Activated naive CD4-positive, alpha-beta T cell treated with anti-CD3 and anti-CD28 coated beads, Interleukin-2, amount 10 ng/mL, durations not matched to agents 7 days and 5 days (primary cell): Measurements from ENCODE around the gene SF3B1.
A peak's percentile ranks its signal among the peaks of the same experiment; 100 is the strongest.
"Not testable (repeated sequence)": the region's sequence is repeated elsewhere in the genome, so short reads cannot be mapped to it uniquely, and the experiment has no call there.

Experiments used
- CTCF ChIA-PET: fragments of 350-600 bp; sonication (Branson Sonifier 250); formaldehyde crosslinking; loops from one replicate; lab custom pipeline; 2021; ENCODE audit warnings: antibody characterized with exemption; lab: Charles Lee
- DNase-seq: peaks from one replicate; pipeline ENCODE4 v3.0.0-alpha.2; 2020
- H3K27ac Mint-ChIP-seq: one replicate; pipeline ENCODE4 v1.8.0; 2021; ENCODE audit warnings: mild to moderate bottlenecking, moderate library complexity, mixed read lengths
- H3K27me3 Mint-ChIP-seq: one replicate; pipeline ENCODE4 v1.8.0; 2021; ENCODE audit warnings: mild to moderate bottlenecking, mixed read lengths
- H3K36me3 Mint-ChIP-seq: one replicate; pipeline ENCODE4 v1.8.0; 2021; ENCODE audit warnings: mixed read lengths
- H3K4me1 Mint-ChIP-seq: one replicate; pipeline ENCODE4 v1.8.0; 2021; ENCODE audit warnings: mixed read lengths
- H3K4me3 Mint-ChIP-seq: one replicate; pipeline ENCODE4 v1.8.0; 2021; ENCODE audit warnings: mild to moderate bottlenecking, moderate library complexity, mixed read lengths
- H3K9me3 Mint-ChIP-seq: one replicate; pipeline ENCODE4 v1.8.0; 2021; ENCODE audit warnings: mixed read lengths

SF3B1 gene, protein sequence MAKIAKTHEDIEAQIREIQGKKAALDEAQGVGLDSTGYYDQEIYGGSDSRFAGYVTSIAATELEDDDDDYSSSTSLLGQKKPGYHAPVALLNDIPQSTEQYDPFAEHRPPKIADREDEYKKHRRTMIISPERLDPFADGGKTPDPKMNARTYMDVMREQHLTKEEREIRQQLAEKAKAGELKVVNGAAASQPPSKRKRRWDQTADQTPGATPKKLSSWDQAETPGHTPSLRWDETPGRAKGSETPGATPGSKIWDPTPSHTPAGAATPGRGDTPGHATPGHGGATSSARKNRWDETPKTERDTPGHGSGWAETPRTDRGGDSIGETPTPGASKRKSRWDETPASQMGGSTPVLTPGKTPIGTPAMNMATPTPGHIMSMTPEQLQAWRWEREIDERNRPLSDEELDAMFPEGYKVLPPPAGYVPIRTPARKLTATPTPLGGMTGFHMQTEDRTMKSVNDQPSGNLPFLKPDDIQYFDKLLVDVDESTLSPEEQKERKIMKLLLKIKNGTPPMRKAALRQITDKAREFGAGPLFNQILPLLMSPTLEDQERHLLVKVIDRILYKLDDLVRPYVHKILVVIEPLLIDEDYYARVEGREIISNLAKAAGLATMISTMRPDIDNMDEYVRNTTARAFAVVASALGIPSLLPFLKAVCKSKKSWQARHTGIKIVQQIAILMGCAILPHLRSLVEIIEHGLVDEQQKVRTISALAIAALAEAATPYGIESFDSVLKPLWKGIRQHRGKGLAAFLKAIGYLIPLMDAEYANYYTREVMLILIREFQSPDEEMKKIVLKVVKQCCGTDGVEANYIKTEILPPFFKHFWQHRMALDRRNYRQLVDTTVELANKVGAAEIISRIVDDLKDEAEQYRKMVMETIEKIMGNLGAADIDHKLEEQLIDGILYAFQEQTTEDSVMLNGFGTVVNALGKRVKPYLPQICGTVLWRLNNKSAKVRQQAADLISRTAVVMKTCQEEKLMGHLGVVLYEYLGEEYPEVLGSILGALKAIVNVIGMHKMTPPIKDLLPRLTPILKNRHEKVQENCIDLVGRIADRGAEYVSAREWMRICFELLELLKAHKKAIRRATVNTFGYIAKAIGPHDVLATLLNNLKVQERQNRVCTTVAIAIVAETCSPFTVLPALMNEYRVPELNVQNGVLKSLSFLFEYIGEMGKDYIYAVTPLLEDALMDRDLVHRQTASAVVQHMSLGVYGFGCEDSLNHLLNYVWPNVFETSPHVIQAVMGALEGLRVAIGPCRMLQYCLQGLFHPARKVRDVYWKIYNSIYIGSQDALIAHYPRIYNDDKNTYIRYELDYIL

DNA sequence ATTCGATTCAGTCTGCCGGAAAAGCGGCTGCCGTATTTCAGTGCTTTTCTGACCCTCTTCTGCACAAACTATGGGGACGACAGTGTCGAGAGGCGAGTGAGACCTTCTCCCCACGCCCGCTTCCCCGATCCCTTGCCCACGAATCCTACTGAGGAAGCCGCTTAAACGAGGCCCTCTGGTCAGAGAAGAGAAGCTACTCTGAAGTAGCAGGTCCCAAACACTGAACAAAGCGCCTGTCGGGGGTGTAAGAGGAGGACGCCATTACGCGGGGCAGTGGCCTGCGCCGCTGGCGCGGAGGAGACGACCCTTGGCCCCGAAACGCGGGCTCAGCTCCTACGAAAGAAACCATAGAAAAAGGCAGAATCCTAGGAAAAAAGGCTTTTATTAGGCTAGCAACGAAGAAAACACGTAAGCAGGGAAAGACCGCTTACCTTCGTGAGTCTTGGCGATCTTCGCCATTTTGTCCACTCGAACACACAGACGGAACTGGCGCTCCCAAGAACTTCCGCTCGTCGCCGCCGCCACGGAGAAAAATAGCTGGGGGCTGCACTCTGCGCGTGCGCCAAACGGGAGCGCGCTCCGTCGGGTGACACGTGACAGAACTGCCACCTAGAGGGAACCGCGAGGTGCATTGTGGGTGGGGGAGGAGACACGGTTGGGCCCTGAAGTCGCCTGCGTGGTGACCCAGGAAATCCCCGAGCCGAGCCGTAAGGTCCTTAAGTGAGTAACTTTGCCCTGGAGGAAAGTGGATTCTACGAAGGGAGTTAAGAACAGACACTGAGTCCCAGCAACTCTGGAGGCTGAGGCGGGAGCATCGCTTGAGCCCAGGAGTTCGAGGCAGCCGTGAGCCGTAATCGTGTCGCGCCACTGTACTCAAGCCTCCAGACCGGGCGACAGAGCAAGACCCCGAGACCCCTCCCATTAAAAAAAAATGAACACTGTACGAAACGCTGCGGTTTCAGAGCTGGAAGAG is at the start of gene SF3B1:
TSS of gene SF3B1 (minus strand) at position 488 of the 973 bp plus-strand sequence. CDS start at position 459, 29 bp downstream.
- Mint-ChIP-seq H3K27me3 (no peaks in the 10 kb centered on the region), H3K4me1 (peaks cover 49% of the 10 kb centered on the region), H3K27ac (peak within 1 kb of the TSS; percentile 100), H3K9me3 (no peaks in the 10 kb centered on the region), H3K36me3 (peaks cover 20% of the 10 kb centered on the region), H3K4me3 (peak within 1 kb of the TSS; percentile 86)
- CTCF ChIA-PET: interaction anchor here (1.0 to 1.9 kb wide), 2 partner anchors 18 to 509 kb away, joined by 3 to 7 read pairs; partner anchors contain the start of genes COQ10B and PGAP1
- peak; percentile 100 for DNase-seq

- H3K4me3 Mint-ChIP-seq, H3K4me1 Mint-ChIP-seq, H3K9me3 Mint-ChIP-seq, H3K27me3 Mint-ChIP-seq, H3K27ac Mint-ChIP-seq, CTCF ChIA-PET, DNase-seq: not testable (repeated sequence)
- H3K36me3 Mint-ChIP-seq: peaks cover 73% of the 10 kb centered on the region
Measured at GRCh38 chr2:197484248-197484647, 49.4 kb upstream of the SF3B1 start.

- H3K4me1 Mint-ChIP-seq: no peaks in the 10 kb centered on the region
Measured at GRCh38 chr2:197480165-197481036, 45.6 kb upstream of the SF3B1 start.

DNA sequence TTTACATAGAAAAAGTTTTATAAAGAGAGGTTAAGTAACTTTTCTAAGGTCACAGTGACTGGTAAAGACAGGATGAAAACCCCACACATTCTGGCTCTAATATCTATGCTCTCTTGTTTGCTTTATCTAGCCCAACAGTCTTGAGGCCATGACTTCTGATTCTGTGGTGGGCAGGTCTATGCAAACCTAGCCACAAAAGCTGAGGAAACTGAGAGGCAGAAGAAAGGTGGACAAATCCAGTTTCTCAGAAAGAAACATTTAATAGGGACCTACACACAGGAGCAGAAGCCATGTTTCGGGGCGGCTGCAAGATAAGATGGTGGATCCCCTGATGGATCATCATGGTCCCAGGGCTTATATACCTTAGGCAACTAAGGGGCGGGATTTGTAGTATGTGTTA is 43.0 kb upstream of the SF3B1 start:
- Mint-ChIP-seq H3K4me3 (no peak overlapping the region), H3K27me3 (no peaks in the 10 kb centered on the region), H3K36me3 (peaks cover 58% of the 10 kb centered on the region), H3K27ac (no peak overlapping the region), H3K4me1 (no peaks in the 10 kb centered on the region), H3K9me3 (no peaks in the 10 kb centered on the region)
- CTCF ChIA-PET: no interaction called here
- no peak for DNase-seq

More at GRCh38 chr2:197480165-197481036, 45.6 kb upstream of the SF3B1 start:
- no peaks in the 10 kb centered on the region for H3K27me3 Mint-ChIP-seq
- no peak overlapping the region for H3K27ac Mint-ChIP-seq
- H3K9me3 Mint-ChIP-seq: peaks cover 9% of the 10 kb centered on the region
- peaks cover 62% of the 10 kb centered on the region for H3K36me3 Mint-ChIP-seq
- CTCF ChIA-PET: interaction anchor here (1.2 kb wide), 1 partner anchor 12 kb away, joined by 5 read pairs; no protein-coding TSS in a partner anchor
- DNase-seq: no peak
- no peak overlapping the region for H3K4me3 Mint-ChIP-seq

- Mint-ChIP-seq H3K27me3 (no peaks in the 10 kb centered on the region), H3K4me1 (no peaks in the 10 kb centered on the region), H3K4me3 (no peak overlapping the region), H3K36me3 (peaks cover 48% of the 10 kb centered on the region), H3K9me3 (no peaks in the 10 kb centered on the region), H3K27ac (no peak overlapping the region)
- CTCF ChIA-PET: interaction anchor here (1.0 kb wide), 1 partner anchor 76 kb away, joined by 3 read pairs; no protein-coding TSS in a partner anchor
- no peak for DNase-seq
Measured at GRCh38 chr2:197472166-197472565, 37.3 kb upstream of the SF3B1 start.

DNA sequence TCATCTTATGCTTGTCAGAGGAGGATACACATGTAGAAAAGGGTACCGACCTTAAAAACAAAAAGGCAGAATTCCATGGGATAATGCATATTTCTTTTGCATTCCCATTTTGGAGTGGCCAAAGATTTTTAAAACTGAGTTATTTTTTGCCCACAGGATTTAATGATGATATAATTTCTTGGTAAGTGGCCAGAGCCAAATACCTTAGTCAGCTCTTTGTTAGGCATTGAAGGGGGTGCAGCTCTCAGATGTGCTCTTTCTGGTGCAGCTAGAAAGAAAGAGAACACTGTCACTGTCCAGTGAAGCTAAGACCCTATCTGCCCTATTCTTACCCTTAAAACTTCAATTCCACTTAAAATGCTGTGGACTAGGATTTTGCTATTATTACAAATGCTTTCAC is 29.3 kb upstream of the SF3B1 start:
- Mint-ChIP-seq H3K36me3 (peaks cover 36% of the 10 kb centered on the region), H3K4me1 (peaks cover 2% of the 10 kb centered on the region)
- CTCF ChIA-PET: no interaction called here

GRCh38 chr2:197461057-197461456 is 26.2 kb upstream of the SF3B1 start:
- Mint-ChIP-seq H3K27ac (no peak overlapping the region), H3K9me3 (no peaks in the 10 kb centered on the region), H3K4me3 (no peak overlapping the region), H3K4me1 (peaks cover 9% of the 10 kb centered on the region), H3K27me3 (no peaks in the 10 kb centered on the region), H3K36me3 (peaks cover 26% of the 10 kb centered on the region)
- no peak for DNase-seq
- CTCF ChIA-PET: no interaction called here

More for the DNA sequence above, 29.3 kb upstream of the SF3B1 start:
- Mint-ChIP-seq H3K27ac (no peak overlapping the region), H3K27me3 (no peaks in the 10 kb centered on the region), H3K4me3 (no peak overlapping the region), H3K9me3 (no peaks in the 10 kb centered on the region)
- no peak for DNase-seq

DNA sequence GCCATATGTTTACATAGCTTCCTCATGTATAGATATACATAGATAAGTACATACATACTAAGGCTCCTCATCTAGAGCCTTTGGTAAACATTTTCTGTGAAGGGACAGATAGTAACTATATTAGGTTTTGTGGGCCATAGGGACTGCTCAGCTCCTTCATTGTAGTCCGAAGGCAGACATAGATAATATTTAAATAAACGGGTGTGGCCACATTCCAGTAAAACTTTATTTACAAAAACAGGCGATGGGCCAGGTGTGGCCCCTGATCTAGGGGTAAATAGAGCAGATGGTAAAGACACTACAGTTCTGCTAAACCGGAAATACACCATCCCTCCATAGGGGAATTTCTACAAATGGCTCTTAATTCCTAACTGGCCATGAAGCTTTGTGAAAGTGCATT is 25.8 kb upstream of the SF3B1 start:
- Mint-ChIP-seq H3K9me3 (no peaks in the 10 kb centered on the region), H3K27ac (no peak overlapping the region), H3K36me3 (peaks cover 28% of the 10 kb centered on the region), H3K4me1 (peaks cover 10% of the 10 kb centered on the region), H3K27me3 (no peaks in the 10 kb centered on the region), H3K4me3 (no peak overlapping the region)
- no peak for DNase-seq
- CTCF ChIA-PET: interaction anchor here (0.6 kb wide), 1 partner anchor 10 kb away, joined by 4 read pairs; no protein-coding TSS in a partner anchor

DNA sequence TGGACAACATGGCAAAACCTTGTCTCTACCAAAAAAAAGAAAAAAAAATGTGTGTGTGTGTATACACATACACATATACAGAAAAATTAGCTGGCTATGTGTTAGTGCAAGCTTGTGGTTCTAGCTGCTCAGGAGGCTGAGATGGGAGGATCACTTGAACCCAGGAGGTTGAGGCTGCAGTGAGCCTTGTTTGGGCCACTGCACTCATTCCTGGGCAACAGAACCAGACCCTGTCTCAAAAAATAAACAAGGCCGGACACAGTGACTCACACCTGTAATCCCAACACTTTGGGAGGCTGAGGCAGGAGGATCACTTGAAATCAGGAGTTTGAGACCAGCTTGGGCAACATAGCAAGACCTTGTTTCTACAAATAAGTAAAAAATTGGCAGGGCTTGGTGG is 20.6 kb upstream of the SF3B1 start:
- H3K27me3 Mint-ChIP-seq: no peaks in the 10 kb centered on the region
- DNase-seq: no peak
- H3K27ac Mint-ChIP-seq: peak overlapping the region; percentile 20
- CTCF ChIA-PET: no interaction called here
- H3K9me3 Mint-ChIP-seq: no peaks in the 10 kb centered on the region
- H3K4me1 Mint-ChIP-seq: peaks cover 44% of the 10 kb centered on the region
- peaks cover 15% of the 10 kb centered on the region for H3K36me3 Mint-ChIP-seq
- H3K4me3 Mint-ChIP-seq: peak overlapping the region; percentile 17

GRCh38 chr2:197454923-197455322 is 20.1 kb upstream of the SF3B1 start:
- no peak for DNase-seq
- H3K4me3 Mint-ChIP-seq: peak overlapping the region; percentile 98
- no peaks in the 10 kb centered on the region for H3K9me3 Mint-ChIP-seq
- peak overlapping the region; percentile 100 for H3K27ac Mint-ChIP-seq
- H3K36me3 Mint-ChIP-seq: peaks cover 14% of the 10 kb centered on the region
- peaks cover 44% of the 10 kb centered on the region for H3K4me1 Mint-ChIP-seq
- CTCF ChIA-PET: no interaction called here
- no peaks in the 10 kb centered on the region for H3K27me3 Mint-ChIP-seq

- H3K9me3 Mint-ChIP-seq: no peaks in the 10 kb centered on the region
- H3K27ac Mint-ChIP-seq: peak overlapping the region; percentile 100
- H3K4me3 Mint-ChIP-seq: peak overlapping the region; percentile 98
- DNase-seq: no peak
- peaks cover 13% of the 10 kb centered on the region for H3K36me3 Mint-ChIP-seq
- CTCF ChIA-PET: no interaction called here
- H3K4me1 Mint-ChIP-seq: peaks cover 42% of the 10 kb centered on the region
- no peaks in the 10 kb centered on the region for H3K27me3 Mint-ChIP-seq
Measured at GRCh38 chr2:197453914-197454398, 19.1 kb upstream of the SF3B1 start.
